ENCODE results near the gene DGKD. TPM values are rescaled to one million over a fixed set of nuclear protein-coding genes. Genes with fewer than 3 reads are reported as not detected.

DGKD gene
- total RNA-seq, 4 donors from 2014 or later, result 67.7 to 195 (median 125) TPM

GRCh38 chr2:233413046-233413445, 58.8 kb downstream of the DGKD start:
- Histone ChIP-seq H3K27ac (no peak overlapping the region), H3K4me1 (peaks cover 0 to 66% (median 7%) of the 10 kb centered on the region in 4 donors), H3K27me3 (no peaks in the 10 kb centered on the region), H3K4me3 (no peak overlapping the region), H3K36me3 (no peaks in the 10 kb centered on the region), H3K9me3 (no peaks in the 10 kb centered on the region)
- TF ChIP-seq, protein P1, sequence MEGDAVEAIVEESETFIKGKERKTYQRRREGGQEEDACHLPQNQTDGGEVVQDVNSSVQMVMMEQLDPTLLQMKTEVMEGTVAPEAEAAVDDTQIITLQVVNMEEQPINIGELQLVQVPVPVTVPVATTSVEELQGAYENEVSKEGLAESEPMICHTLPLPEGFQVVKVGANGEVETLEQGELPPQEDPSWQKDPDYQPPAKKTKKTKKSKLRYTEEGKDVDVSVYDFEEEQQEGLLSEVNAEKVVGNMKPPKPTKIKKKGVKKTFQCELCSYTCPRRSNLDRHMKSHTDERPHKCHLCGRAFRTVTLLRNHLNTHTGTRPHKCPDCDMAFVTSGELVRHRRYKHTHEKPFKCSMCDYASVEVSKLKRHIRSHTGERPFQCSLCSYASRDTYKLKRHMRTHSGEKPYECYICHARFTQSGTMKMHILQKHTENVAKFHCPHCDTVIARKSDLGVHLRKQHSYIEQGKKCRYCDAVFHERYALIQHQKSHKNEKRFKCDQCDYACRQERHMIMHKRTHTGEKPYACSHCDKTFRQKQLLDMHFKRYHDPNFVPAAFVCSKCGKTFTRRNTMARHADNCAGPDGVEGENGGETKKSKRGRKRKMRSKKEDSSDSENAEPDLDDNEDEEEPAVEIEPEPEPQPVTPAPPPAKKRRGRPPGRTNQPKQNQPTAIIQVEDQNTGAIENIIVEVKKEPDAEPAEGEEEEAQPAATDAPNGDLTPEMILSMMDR (IDR thresholded peaks at IDR 0.05), result no peak
- TF ChIP-seq POLR2A (IDR thresholded peaks at IDR 0.05), result no peak
- DNase-seq, result peak in 1 of 3 donors; percentile 17

- TF ChIP-seq, protein P1 (IDR thresholded peaks at IDR 0.05), result no peak
- peak overlapping the region in 3 of 4 donors; percentile 17 to 88 (median 73) for H3K27ac ChIP-seq
- H3K36me3 ChIP-seq, result no peaks in the 10 kb centered on the region
- peaks cover 0 to 63% (median 12%) of the 10 kb centered on the region in 4 donors for H3K4me1 ChIP-seq
- no peaks in the 10 kb centered on the region for H3K9me3 ChIP-seq
- no peaks in the 10 kb centered on the region for H3K27me3 ChIP-seq
- H3K4me3 ChIP-seq, result no peak overlapping the region
- DNase-seq, result peak in 1 of 3 donors; percentile 46
These were observed 59.4 kb downstream of the DGKD start for GRCh38 chr2:233413559-233414272.

GRCh38 chr2:233414273-233414654, 60.0 kb downstream of the DGKD start:
- Histone ChIP-seq H3K4me1 (peaks cover 0 to 63% (median 13%) of the 10 kb centered on the region in 4 donors), H3K36me3 (no peaks in the 10 kb centered on the region), H3K27me3 (no peaks in the 10 kb centered on the region), H3K9me3 (no peaks in the 10 kb centered on the region), H3K27ac (peak overlapping the region; percentile 17 to 88 (median 49)), H3K4me3 (no peak overlapping the region)
- peak in 1 of 3 donors; percentile 35 for DNase-seq
- TF ChIP-seq, protein P1 (IDR thresholded peaks at IDR 0.05), result no peak
- TF ChIP-seq POLR2A (IDR thresholded peaks at IDR 0.05), result no peak

DNA sequence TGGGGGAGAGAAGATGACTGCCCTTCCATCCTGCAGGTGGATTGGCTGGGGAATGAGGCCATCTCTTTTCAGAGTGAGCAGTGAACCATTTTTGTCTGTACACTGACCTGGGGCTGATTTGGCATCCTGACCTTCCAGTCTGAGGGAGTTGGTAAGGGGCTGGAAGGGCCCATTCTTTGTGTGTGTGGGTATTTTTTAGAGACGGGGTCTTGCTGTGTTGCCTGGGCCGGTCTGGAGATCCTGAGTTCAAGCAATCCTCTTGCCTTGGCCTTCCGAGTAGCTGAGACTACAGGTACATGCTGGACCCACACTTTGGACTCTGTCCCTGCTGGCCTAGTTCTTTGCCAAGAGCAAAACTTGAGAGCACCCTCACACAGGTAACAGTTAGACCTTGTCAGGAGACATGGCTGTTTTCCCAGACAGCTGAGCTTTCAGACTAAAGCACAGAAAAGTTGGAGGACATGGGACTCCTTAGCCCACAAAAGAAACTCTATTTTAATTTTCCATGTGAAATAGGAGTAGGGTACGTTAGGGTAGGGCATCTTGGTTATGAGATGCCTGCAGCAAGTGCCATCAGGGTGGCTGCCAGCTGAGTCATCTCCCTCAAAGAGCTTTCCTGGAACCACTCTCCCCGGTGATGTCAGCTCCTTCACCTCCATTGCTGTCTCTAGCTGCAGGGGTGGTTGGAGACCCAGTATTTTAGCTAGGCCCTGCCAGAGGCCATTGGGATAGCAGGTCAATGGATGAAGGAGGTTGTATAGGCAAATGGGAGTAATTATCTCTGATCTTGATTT, 60.7 kb downstream of the DGKD start:
- DNase-seq, result peak in 2 of 3 donors; percentile 67 to 81
- TF ChIP-seq POLR2A (IDR thresholded peaks at IDR 0.05), result no peak
- TF ChIP-seq, protein P1 (IDR thresholded peaks at IDR 0.05), result peak in 2 of 6 experiments; percentile 9 to 12
- H3K9me3 ChIP-seq, result no peaks in the 10 kb centered on the region
- no peak overlapping the region for H3K4me3 ChIP-seq
- peaks cover 0 to 63% (median 14%) of the 10 kb centered on the region in 4 donors for H3K4me1 ChIP-seq
- no peaks in the 10 kb centered on the region for H3K27me3 ChIP-seq
- H3K36me3 ChIP-seq, result no peaks in the 10 kb centered on the region
- peak overlapping the region in 3 of 4 donors; percentile 25 to 88 (median 73) for H3K27ac ChIP-seq

DNA sequence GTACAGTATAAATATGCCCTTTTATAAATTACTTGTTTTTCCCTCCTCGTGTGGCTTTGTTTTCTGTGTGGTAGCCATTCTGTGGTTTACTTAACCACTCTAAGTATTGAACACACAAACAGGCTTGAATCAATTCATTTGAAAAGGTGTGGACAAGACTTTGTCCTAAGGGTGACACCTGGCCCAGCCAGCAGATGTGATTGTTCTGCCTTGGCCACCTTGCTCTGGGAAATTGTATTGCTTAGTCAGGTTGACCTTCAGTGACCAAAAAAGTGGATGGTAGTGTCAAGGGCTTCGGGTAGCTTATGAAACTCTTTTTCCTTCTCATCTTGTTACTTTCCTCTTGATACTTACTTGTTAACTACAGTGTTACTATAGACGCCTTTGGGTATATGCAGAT, 61.9 kb downstream of the DGKD start:
- Histone ChIP-seq H3K9me3 (no peaks in the 10 kb centered on the region), H3K4me3 (no peak overlapping the region), H3K4me1 (peaks cover 0 to 65% (median 12%) of the 10 kb centered on the region in 4 donors), H3K36me3 (no peaks in the 10 kb centered on the region), H3K27ac (peak overlapping the region; percentile 16 to 88 (median 74)), H3K27me3 (no peaks in the 10 kb centered on the region)
- DNase-seq, result peak in 1 of 3 donors; percentile 62
- no peak for TF ChIP-seq POLR2A (IDR thresholded peaks at IDR 0.05)
- TF ChIP-seq, protein P1 (IDR thresholded peaks at IDR 0.05), result peak in 2 of 6 experiments; percentile 26 to 33

Data from Peyer's patch (tissue), 4 donors.